ENCODE data around the gene PROX1.

DNA sequence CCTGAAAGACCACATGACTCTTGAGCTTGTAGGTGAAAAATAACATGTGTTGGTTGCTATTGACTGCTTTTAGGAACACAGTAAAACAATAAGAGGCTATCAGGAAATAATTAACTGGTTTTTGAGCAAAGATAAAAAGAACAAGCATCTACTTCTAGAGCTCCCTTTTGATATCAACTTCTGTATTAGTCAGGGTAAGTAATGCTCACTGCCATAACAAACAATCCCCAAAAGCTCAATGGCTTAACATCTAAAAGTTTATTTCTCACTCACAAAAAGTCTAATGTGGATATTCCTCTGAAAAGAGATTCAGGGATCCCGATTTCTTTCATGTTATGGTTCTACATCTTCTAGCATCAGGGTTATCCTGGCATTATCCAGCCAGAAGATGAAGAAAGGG is 25.3 kb upstream of the PROX1 start:
- TF ChIP-seq POLR2A (IDR thresholded peaks at IDR 0.05) (no peak), CTCF (IDR thresholded peaks at IDR 0.05) (no peak)

Measured in esophagus squamous epithelium (tissue), 4 donors.